ENCODE measurements around the gene JAG2. TPM values are rescaled to one million over a fixed set of nuclear protein-coding genes. Genes with fewer than 3 reads are reported as not detected.

Gene JAG2
- total RNA-seq, 1 experiment from 2014 or later: 12.2 TPM

DNA sequence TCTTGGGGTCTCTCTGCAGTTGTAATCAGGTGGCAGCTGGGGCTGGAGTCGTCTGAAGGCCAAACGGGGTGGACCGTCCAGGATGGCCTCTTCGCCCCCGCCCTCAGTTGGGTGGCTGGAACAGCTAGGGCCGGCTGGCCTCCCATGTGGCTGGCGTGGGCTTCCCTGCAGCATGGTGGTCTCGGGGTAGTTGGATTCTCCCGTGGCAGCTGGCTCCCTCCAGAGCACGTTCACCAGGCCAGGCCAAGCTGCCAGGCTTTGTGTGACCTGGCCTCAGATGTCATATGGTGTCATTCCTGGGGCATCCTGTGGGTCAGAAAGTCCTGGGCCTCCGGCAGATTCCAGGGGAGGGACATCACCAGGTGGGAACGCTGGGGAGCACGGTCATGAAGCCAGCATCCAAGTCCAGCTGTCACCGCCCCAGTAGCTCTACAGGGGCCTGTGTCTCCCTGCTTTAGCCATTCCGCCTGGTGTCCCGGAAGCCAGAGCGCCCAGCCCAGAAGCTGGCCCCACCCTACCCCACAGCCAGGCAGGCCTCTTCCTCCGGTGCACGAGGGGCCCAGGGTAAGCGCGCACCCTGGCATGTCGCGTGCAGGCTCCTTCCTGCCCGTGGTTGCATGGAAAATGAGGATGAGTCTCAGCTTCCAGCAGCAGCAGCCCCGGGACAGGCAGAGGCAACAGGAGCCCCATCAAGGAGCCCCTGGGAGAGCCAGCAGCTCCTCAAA lies 13.9 kb upstream of the JAG2 start (continued):
- TF ChIP-seq AR (CRISPR knock-in tag; IDR thresholded peaks at IDR 0.05): no peak
- TF ChIP-seq ZNF138 (CRISPR knock-in tag; conservative IDR thresholded peaks at IDR 0.05): no peak
- TF ChIP-seq, protein P1, sequence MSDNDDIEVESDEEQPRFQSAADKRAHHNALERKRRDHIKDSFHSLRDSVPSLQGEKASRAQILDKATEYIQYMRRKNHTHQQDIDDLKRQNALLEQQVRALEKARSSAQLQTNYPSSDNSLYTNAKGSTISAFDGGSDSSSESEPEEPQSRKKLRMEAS (CRISPR knock-in tag; IDR thresholded peaks at IDR 0.05): no peak
- TF ChIP-seq E2F4 (CRISPR knock-in tag; IDR thresholded peaks at IDR 0.05; ENCODE audit: borderline replicate concordance, low read depth): no peak
- no peak for TF ChIP-seq TCF7 (CRISPR knock-in tag; IDR thresholded peaks at IDR 0.05; ENCODE audit: low read depth)
- TF ChIP-seq JAZF1 (CRISPR knock-in tag; IDR thresholded peaks at IDR 0.05): no peak
- no peak for TF ChIP-seq NFE2L1 (CRISPR knock-in tag; IDR thresholded peaks at IDR 0.05)

DNA sequence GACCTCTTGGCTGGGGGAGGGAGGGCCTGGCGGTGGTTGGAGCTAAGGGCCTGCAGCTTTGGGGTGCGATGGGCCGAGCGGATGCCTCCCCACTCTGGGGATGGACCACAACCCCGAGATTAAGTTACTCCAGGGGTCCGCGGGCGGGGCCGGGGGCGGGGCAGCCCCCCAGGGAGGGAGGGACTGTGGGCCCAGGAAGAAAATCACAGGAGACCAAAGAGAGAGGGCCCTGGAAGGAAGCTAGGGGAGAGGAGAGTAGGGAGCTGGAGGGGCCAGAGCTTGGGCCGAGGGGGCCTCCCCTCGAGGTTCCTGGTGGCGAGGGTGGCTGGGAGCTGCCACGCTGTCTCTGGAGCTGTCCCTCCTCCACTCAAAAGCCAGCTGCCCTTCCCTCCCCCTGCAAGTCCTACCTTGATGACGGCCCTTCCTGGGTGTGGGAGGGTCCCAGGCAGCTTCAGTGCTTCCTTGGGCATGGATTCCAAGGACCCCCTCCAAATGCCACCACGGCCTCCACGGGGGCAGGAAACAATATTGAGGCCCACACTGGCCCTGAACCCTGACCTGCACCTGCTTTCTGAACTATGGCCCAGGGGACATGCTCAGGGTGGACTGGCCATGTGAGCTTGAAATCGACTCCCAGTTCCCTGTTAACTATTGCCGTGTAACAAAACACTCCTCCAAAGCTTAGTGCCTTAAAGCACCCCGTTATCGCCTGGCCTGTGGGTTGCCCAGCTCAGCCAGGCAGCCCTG lies 13.1 kb upstream of the JAG2 start:
- DNase-seq (ENCODE audit: low spot score): no peak
- ChIA-PET POLR2A (interaction anchor here (0.9 to 1.3 kb wide), 2 partner anchors 95 to 120 kb away, joined by 3 to 4 read pairs; no protein-coding TSS in a partner anchor), CTCF (interaction anchor here (0.7 to 8.3 kb wide), 19 partner anchors 7 to 308 kb away, joined by 3 to 107 read pairs (median 6); partner anchors contain the start of genes BRF1, BTBD6 and JAG2)
- H3K4me3 Mint-ChIP-seq: peak overlapping the region; percentile 49
- no peaks in the 10 kb centered on the region for H3K9me3 Mint-ChIP-seq
- no peak for TF ChIP-seq TP53 (CRISPR knock-in tag; IDR thresholded peaks at IDR 0.05)
- TF ChIP-seq, protein P2, sequence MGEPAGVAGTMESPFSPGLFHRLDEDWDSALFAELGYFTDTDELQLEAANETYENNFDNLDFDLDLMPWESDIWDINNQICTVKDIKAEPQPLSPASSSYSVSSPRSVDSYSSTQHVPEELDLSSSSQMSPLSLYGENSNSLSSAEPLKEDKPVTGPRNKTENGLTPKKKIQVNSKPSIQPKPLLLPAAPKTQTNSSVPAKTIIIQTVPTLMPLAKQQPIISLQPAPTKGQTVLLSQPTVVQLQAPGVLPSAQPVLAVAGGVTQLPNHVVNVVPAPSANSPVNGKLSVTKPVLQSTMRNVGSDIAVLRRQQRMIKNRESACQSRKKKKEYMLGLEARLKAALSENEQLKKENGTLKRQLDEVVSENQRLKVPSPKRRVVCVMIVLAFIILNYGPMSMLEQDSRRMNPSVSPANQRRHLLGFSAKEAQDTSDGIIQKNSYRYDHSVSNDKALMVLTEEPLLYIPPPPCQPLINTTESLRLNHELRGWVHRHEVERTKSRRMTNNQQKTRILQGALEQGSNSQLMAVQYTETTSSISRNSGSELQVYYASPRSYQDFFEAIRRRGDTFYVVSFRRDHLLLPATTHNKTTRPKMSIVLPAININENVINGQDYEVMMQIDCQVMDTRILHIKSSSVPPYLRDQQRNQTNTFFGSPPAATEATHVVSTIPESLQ (CRISPR knock-in tag; IDR thresholded peaks at IDR 0.05): no peak
- ATAC-seq: peak; percentile 44
- H3K4me1 Mint-ChIP-seq: peaks cover 3% of the 10 kb centered on the region; the same call in 1 of the 2 replicates
- H3K27me3 Mint-ChIP-seq (ENCODE audit: low read depth): peaks cover 24% of the 10 kb centered on the region
- H3K27ac Mint-ChIP-seq: no peak overlapping the region
- H3K36me3 Mint-ChIP-seq: no peaks in the 10 kb centered on the region

- Mint-ChIP-seq H3K27ac (no peak within 1 kb of the TSS), H3K9me3 (no peaks in the 10 kb centered on the region), H3K4me3 (peak within 1 kb of the TSS; percentile 71), H3K36me3 (no peaks in the 10 kb centered on the region), H3K4me1 (peaks cover 3% of the 10 kb centered on the region; the same call in 1 of the 2 replicates), H3K27me3 (ENCODE audit: low read depth) (peaks cover 24% of the 10 kb centered on the region)
- TF ChIP-seq JUN (CRISPR knock-in tag; IDR thresholded peaks at IDR 0.05): no peak
- TF ChIP-seq ZNF423 (CRISPR knock-in tag; IDR thresholded peaks at IDR 0.05): peak; percentile 33; the same call in 1 of the 2 replicates
- TF ChIP-seq RORB (CRISPR knock-in tag; IDR thresholded peaks at IDR 0.05): no peak
- TF ChIP-seq FOXP4 (CRISPR knock-in tag; IDR thresholded peaks at IDR 0.05): 0 out of 2 replicates have a peak, but pooled peaks have one; percentile 17
- peak; percentile 81 for TF ChIP-seq SP1 (CRISPR knock-in tag; conservative IDR thresholded peaks at IDR 0.05)
- TF ChIP-seq TP53 (CRISPR knock-in tag; IDR thresholded peaks at IDR 0.05): no peak
- peak; percentile 86 for TF ChIP-seq USF2 (CRISPR knock-in tag; IDR thresholded peaks at IDR 0.05)
- ChIA-PET POLR2A (interaction anchor here (0.9 to 1.3 kb wide), 2 partner anchors 94 to 121 kb away, joined by 3 to 4 read pairs; no protein-coding TSS in a partner anchor), CTCF (interaction anchor here (0.6 to 8.3 kb wide), 23 partner anchors 8 to 309 kb away, joined by 3 to 107 read pairs (median 5); partner anchors contain the start of genes BRF1, BTBD6 and JAG2)
- ATAC-seq (peak; percentile 66), DNase-seq (ENCODE audit: low spot score) (peak; percentile 78)
Observed at GRCh38 chr14:105180592-105181548, 12.3 kb upstream of the JAG2 start, which contains the start of gene NUDT14. TSS of gene NUDT14 (minus strand) at chr14:105181312. CDS start at chr14:105181209, 103 bp downstream.

Data from WTC11 (cell line).